Measurements from ENCODE around the gene KCNK7.

DNA sequence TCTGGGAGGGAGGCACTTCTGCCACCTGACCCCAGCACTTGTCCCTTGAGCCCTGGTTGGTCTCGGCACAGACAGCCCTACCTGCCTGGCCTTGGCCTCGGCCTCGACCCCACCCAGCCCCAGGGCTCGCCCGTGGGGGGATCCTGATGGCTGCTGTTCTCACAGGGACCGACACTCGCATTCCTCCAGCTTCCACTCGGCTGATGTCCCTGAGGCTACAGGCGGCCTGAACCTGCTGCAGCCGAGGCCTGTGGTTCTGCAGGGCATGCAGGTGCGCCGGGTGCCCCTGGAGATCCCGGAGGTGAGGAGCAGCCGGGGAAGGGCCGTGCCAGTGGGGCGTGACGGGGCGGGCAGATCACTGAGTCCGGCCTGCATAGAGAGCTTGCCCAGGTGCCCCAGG lies 25.1 kb upstream of the KCNK7 start:
- TF ChIP-seq, protein P1, sequence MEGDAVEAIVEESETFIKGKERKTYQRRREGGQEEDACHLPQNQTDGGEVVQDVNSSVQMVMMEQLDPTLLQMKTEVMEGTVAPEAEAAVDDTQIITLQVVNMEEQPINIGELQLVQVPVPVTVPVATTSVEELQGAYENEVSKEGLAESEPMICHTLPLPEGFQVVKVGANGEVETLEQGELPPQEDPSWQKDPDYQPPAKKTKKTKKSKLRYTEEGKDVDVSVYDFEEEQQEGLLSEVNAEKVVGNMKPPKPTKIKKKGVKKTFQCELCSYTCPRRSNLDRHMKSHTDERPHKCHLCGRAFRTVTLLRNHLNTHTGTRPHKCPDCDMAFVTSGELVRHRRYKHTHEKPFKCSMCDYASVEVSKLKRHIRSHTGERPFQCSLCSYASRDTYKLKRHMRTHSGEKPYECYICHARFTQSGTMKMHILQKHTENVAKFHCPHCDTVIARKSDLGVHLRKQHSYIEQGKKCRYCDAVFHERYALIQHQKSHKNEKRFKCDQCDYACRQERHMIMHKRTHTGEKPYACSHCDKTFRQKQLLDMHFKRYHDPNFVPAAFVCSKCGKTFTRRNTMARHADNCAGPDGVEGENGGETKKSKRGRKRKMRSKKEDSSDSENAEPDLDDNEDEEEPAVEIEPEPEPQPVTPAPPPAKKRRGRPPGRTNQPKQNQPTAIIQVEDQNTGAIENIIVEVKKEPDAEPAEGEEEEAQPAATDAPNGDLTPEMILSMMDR (IDR thresholded peaks at IDR 0.05) = no peak
- TF ChIP-seq POLR2AphosphoS5 (IDR thresholded peaks at IDR 0.05; ENCODE audit: insufficient read depth in 1 of 2, low read depth in 1 of 2) (no peak), POLR2A (IDR thresholded peaks at IDR 0.05) (no peak)
